ENCODE data around the gene SDF4. TPM values are rescaled to one million over a fixed set of nuclear protein-coding genes. Genes with fewer than 3 reads are reported as not detected.

The SDF4 gene
- total and polyA plus RNA-seq, 7 experiments from 2014 or later = 74.8 to 124 (median 107) TPM

GRCh38 chr1:1215080-1215676 is 16.6 kb downstream of the SDF4 start:
- ChIA-PET CTCF (no interaction called here), POLR2A (interaction anchor here (0.7 kb wide), 1 partner anchor 19 kb away, joined by 4 read pairs; no protein-coding TSS in a partner anchor)
- Histone ChIP-seq H3K36me3 (ENCODE audit: control insufficient read depth in 2 of 3, insufficient read depth in 3 of 3, low read length in 3 of 3) (peaks cover 0 to 40% (median 0%) of the 10 kb centered on the region in 3 experiments), H3K27me3 (ENCODE audit: control insufficient read depth in 2 of 2, insufficient read depth in 2 of 2, low read length in 2 of 2) (no peaks in the 10 kb centered on the region), H3K27ac (ENCODE audit: low read depth, low read length) (peak overlapping the region; percentile 54), H3K9me3 (ENCODE audit: control insufficient read depth in 2 of 3, low read length in 3 of 3) (no peaks in the 10 kb centered on the region), H3K4me3 (ENCODE audit: low read length) (no peak overlapping the region), H3K4me1 (ENCODE audit: control insufficient read depth in 2 of 2, insufficient read depth in 2 of 2, low read length in 2 of 2) (peaks cover 6 to 24% of the 10 kb centered on the region in 2 donors)
- H3K4me1 Mint-ChIP-seq = peaks cover 0 to 26% (median 19%) of the 10 kb centered on the region in 7 donors
- ATAC-seq = no peak
- intact Hi-C loops (cut with micrococcal nuclease) = no loop called here
- H3K4me3 Mint-ChIP-seq = peak overlapping the region in 4 of 10 donors; percentile 9 to 80 (median 52)
- peak in 1 of 9 donors; percentile 63 for DNase-seq
- peaks cover 0 to 15% (median 0%) of the 10 kb centered on the region in 5 donors for H3K36me3 Mint-ChIP-seq
- no peaks in the 10 kb centered on the region for H3K27me3 Mint-ChIP-seq
- peaks cover 0 to 2% (median 0%) of the 10 kb centered on the region in 11 donors for H3K9me3 Mint-ChIP-seq
- H3K27ac Mint-ChIP-seq = peak overlapping the region in 6 of 9 donors; percentile 15 to 77 (median 42)

- ChIA-PET POLR2A (no interaction called here), CTCF (no interaction called here)
- peaks cover under 1 to 37% (median 22%) of the 10 kb centered on the region in 7 donors for H3K4me1 Mint-ChIP-seq
- ATAC-seq (peak; percentile 18), DNase-seq (peak in 2 of 9 donors; percentile 28 to 66)
- H3K9me3 Mint-ChIP-seq = peaks cover 0 to 2% (median 0%) of the 10 kb centered on the region in 11 donors
- H3K36me3 Mint-ChIP-seq = peaks cover 0 to 14% (median 0%) of the 10 kb centered on the region in 5 donors
- H3K4me3 ChIP-seq (ENCODE audit: low read length) = peak within 1 kb of the TSS; percentile 43
- no peaks in the 10 kb centered on the region for H3K27me3 Mint-ChIP-seq
- H3K27ac Mint-ChIP-seq = peak within 1 kb of the TSS in 7 of 9 donors; percentile 15 to 78 (median 55)
- no peaks in the 10 kb centered on the region for H3K9me3 ChIP-seq (ENCODE audit: control insufficient read depth in 2 of 3, low read length in 3 of 3)
- no peaks in the 10 kb centered on the region for H3K27me3 ChIP-seq (ENCODE audit: control insufficient read depth in 2 of 2, insufficient read depth in 2 of 2, low read length in 2 of 2)
- H3K4me1 ChIP-seq (ENCODE audit: control insufficient read depth in 2 of 2, insufficient read depth in 2 of 2, low read length in 2 of 2) = peaks cover 11 to 27% of the 10 kb centered on the region in 2 donors
- H3K27ac ChIP-seq (ENCODE audit: low read depth, low read length) = peak within 1 kb of the TSS; percentile 50
- intact Hi-C loops (cut with micrococcal nuclease) = loop anchor here (2.0 to 5.0 kb wide), 3 partner anchors 59 to 97 kb away; partner anchors contain the start of genes C1orf159 (in 1 of the 2) and UBE2J2 (in 1 of the 2)
- H3K4me3 Mint-ChIP-seq = peak within 1 kb of the TSS in 9 of 10 donors; percentile 39 to 80 (median 62)
- H3K36me3 ChIP-seq (ENCODE audit: control insufficient read depth in 2 of 3, insufficient read depth in 3 of 3, low read length in 3 of 3) = peaks cover 0 to 26% (median 0%) of the 10 kb centered on the region in 3 experiments
Measured at GRCh38 chr1:1213345-1214265, 18.2 kb downstream of the SDF4 start, which contains the start of gene TNFRSF4. Gene TNFRSF4 (minus strand): TSS chr1:1214153. CDS start chr1:1214127, 26 bp downstream.

- peaks cover 17 to 27% of the 10 kb centered on the region in 2 donors for H3K4me1 ChIP-seq (ENCODE audit: control insufficient read depth in 2 of 2, insufficient read depth in 2 of 2, low read length in 2 of 2)
- Mint-ChIP-seq H3K4me1 (peaks cover 6 to 44% (median 29%) of the 10 kb centered on the region in 7 donors), H3K4me3 (peak overlapping the region in 4 of 10 donors; percentile 23 to 78 (median 69)), H3K27me3 (no peaks in the 10 kb centered on the region), H3K36me3 (peaks cover 0 to 11% (median 0%) of the 10 kb centered on the region in 5 donors), H3K27ac (peak overlapping the region in 1 of 9 donors; percentile 62), H3K9me3 (peaks cover 0 to 2% (median 0%) of the 10 kb centered on the region in 11 donors)
- DNase-seq (peak in 2 of 9 donors; percentile 11 to 71), ATAC-seq (peak; percentile 50)
- ChIA-PET CTCF (no interaction called here), POLR2A (no interaction called here)
- intact Hi-C loops (cut with micrococcal nuclease) = loop anchor here (2.0 to 5.0 kb wide), 3 partner anchors 59 to 96 kb away; partner anchors contain the start of genes C1orf159 (in 1 of the 2) and UBE2J2 (in 1 of the 2)
- H3K36me3 ChIP-seq (ENCODE audit: control insufficient read depth in 2 of 3, insufficient read depth in 3 of 3, low read length in 3 of 3) = peaks cover 0 to 19% (median 0%) of the 10 kb centered on the region in 3 experiments
- H3K27ac ChIP-seq (ENCODE audit: low read depth, low read length) = peak overlapping the region; percentile 50
- H3K9me3 ChIP-seq (ENCODE audit: control insufficient read depth in 2 of 3, low read length in 3 of 3) = no peaks in the 10 kb centered on the region
- peak overlapping the region; percentile 43 for H3K4me3 ChIP-seq (ENCODE audit: low read length)
- no peaks in the 10 kb centered on the region for H3K27me3 ChIP-seq (ENCODE audit: control insufficient read depth in 2 of 2, insufficient read depth in 2 of 2, low read length in 2 of 2)
Measured at GRCh38 chr1:1212780-1213344, 18.9 kb downstream of the SDF4 start.

GRCh38 chr1:1211541-1212441 is 20.0 kb downstream of the SDF4 start:
- peak overlapping the region in 5 of 10 donors; percentile 17 to 78 (median 43) for H3K4me3 Mint-ChIP-seq
- Histone ChIP-seq H3K27me3 (ENCODE audit: control insufficient read depth in 2 of 2, insufficient read depth in 2 of 2, low read length in 2 of 2) (no peaks in the 10 kb centered on the region), H3K27ac (ENCODE audit: low read depth, low read length) (no peak overlapping the region), H3K36me3 (ENCODE audit: control insufficient read depth in 2 of 3, insufficient read depth in 3 of 3, low read length in 3 of 3) (peaks cover 0 to 11% (median 0%) of the 10 kb centered on the region in 3 experiments), H3K4me1 (ENCODE audit: control insufficient read depth in 2 of 2, insufficient read depth in 2 of 2, low read length in 2 of 2) (peaks cover 18 to 34% of the 10 kb centered on the region in 2 donors), H3K9me3 (ENCODE audit: control insufficient read depth in 2 of 3, low read length in 3 of 3) (no peaks in the 10 kb centered on the region), H3K4me3 (ENCODE audit: low read length) (no peak overlapping the region)
- POLR2A ChIA-PET = no interaction called here
- peak overlapping the region in 1 of 9 donors; percentile 63 for H3K27ac Mint-ChIP-seq
- peaks cover 6 to 45% (median 30%) of the 10 kb centered on the region in 7 donors for H3K4me1 Mint-ChIP-seq
- ATAC-seq (no peak), DNase-seq (peak in 1 of 9 donors; percentile 9)
- intact Hi-C loops (cut with micrococcal nuclease) = loop anchor here (2.0 to 5.0 kb wide), 3 partner anchors 61 to 95 kb away; partner anchors contain the start of genes C1orf159 (in 1 of the 2) and UBE2J2 (in 1 of the 2)
- peaks cover 0 to 8% (median 0%) of the 10 kb centered on the region in 5 donors for H3K36me3 Mint-ChIP-seq
- no peaks in the 10 kb centered on the region for H3K27me3 Mint-ChIP-seq
- CTCF ChIA-PET = no interaction called here
- peaks cover 0 to 2% (median 0%) of the 10 kb centered on the region in 11 donors for H3K9me3 Mint-ChIP-seq

- H3K27ac Mint-ChIP-seq = peak overlapping the region in 1 of 9 donors; percentile 63
- H3K4me3 Mint-ChIP-seq = peak overlapping the region in 3 of 10 donors; percentile 41 to 55 (median 48)
- peaks cover 22 to 34% of the 10 kb centered on the region in 2 donors for H3K4me1 ChIP-seq (ENCODE audit: control insufficient read depth in 2 of 2, insufficient read depth in 2 of 2, low read length in 2 of 2)
- H3K27ac ChIP-seq (ENCODE audit: low read depth, low read length) = no peak overlapping the region
- H3K4me3 ChIP-seq (ENCODE audit: low read length) = no peak overlapping the region
- CTCF ChIA-PET = no interaction called here
- no peak for ATAC-seq
- H3K27me3 Mint-ChIP-seq = no peaks in the 10 kb centered on the region
- peaks cover 0 to 3% (median 0%) of the 10 kb centered on the region in 5 donors for H3K36me3 Mint-ChIP-seq
- no peaks in the 10 kb centered on the region for H3K9me3 ChIP-seq (ENCODE audit: control insufficient read depth in 2 of 3, low read length in 3 of 3)
- intact Hi-C loops (cut with micrococcal nuclease) = loop anchor here in 1 of 2 donors (5.0 kb wide), 2 partner anchors 61 to 89 kb away; partner anchors contain the start of gene UBE2J2
- H3K27me3 ChIP-seq (ENCODE audit: control insufficient read depth in 2 of 2, insufficient read depth in 2 of 2, low read length in 2 of 2) = no peaks in the 10 kb centered on the region
- H3K4me1 Mint-ChIP-seq = peaks cover 6 to 44% (median 26%) of the 10 kb centered on the region in 7 donors
- POLR2A ChIA-PET = no interaction called here
- peak in 2 of 9 donors; percentile 5 to 20 for DNase-seq
- peaks cover 0 to 2% (median 0%) of the 10 kb centered on the region in 3 experiments for H3K36me3 ChIP-seq (ENCODE audit: control insufficient read depth in 2 of 3, insufficient read depth in 3 of 3, low read length in 3 of 3)
- peaks cover 0 to 2% (median 0%) of the 10 kb centered on the region in 11 donors for H3K9me3 Mint-ChIP-seq
Measured at GRCh38 chr1:1210726-1211540, 20.9 kb downstream of the SDF4 start.
